CD4-positive, alpha-beta T cell (primary cell): ENCODE results near the gene MAN1C1. TPM values are rescaled to one million over a fixed set of nuclear protein-coding genes. Genes with fewer than 3 reads are reported as not detected.

Experiments
- ATAC-seq: fragments of 200-7000 bp; cut with Tn5 transposase; one replicate; pipeline ENCODE4 v1.10.0; 2022; ENCODE audit warnings: mild to moderate bottlenecking; ENCODE audit not compliant: poor library complexity
- CTCF ChIA-PET: fragments of 350-600 bp; sonication (Branson Sonifier 250); formaldehyde crosslinking; loops from one replicate; lab custom pipeline; 2021; ENCODE audit warnings: antibody characterized with exemption, inconsistent platforms; lab: Charles Lee
- POLR2A ChIA-PET: fragments of 350-600 bp; sonication (Branson Sonifier 250); formaldehyde crosslinking; loops from one replicate; lab custom pipeline; 2021; ENCODE audit warnings: antibody characterized with exemption, inconsistent platforms; lab: Charles Lee
- DNase-seq, 14 experiments: peaks; one replicate each; pipeline ENCODE4 v3.0.0-alpha.2; 2013 to 2020; ENCODE audit warnings: mixed read lengths in 2 of 14
- H3K27ac ChIP-seq, 2 donors: one replicate each; pipeline versions ENCODE4 v1.5.1 to v1.7.0; 2013; ENCODE audit warnings: low read length in 2 of 2, low read depth in 1 of 2, mild to moderate bottlenecking in 1 of 2
- H3K27me3 ChIP-seq, 2 experiments: 1 replicate in 1 of 2; 2 replicates in 1 of 2; pipeline versions ENCODE4 v1.6.1 to v1.7.0; 2013; ENCODE audit warnings: low read length in 2 of 2, control low read depth in 1 of 2, mild to moderate bottlenecking in 1 of 2, moderate library complexity in 1 of 2; ENCODE audit not compliant: insufficient read depth in 2 of 2, control insufficient read depth in 1 of 2
- H3K36me3 ChIP-seq: one replicate; pipeline ENCODE4 v1.6.1; 2013; ENCODE audit warnings: low read length, control low read depth; ENCODE audit not compliant: insufficient read depth
- H3K4me1 ChIP-seq: one replicate; pipeline ENCODE4 v1.6.1; 2013; ENCODE audit warnings: low read length, control low read depth; ENCODE audit not compliant: insufficient read depth
- H3K4me3 ChIP-seq: one replicate; pipeline ENCODE4 v1.5.1; 2013; ENCODE audit warnings: mild to moderate bottlenecking, low read length, moderate library complexity
- H3K9me3 ChIP-seq, 2 experiments: 1 replicate in 1 of 2; 2 replicates in 1 of 2; pipeline versions ENCODE4 v1.6.1 to v1.7.0; 2013; ENCODE audit warnings: low read length in 2 of 2, mild to moderate bottlenecking in 2 of 2, control low read depth in 1 of 2, moderate library complexity in 1 of 2; ENCODE audit not compliant: control insufficient read depth in 1 of 2, insufficient read depth in 1 of 2
- H3K27ac Mint-ChIP-seq: one replicate; pipeline ENCODE4 v1.8.0; 2020; ENCODE audit warnings: mixed read lengths
- H3K27me3 Mint-ChIP-seq: one replicate; pipeline ENCODE4 v1.8.0; 2021; ENCODE audit warnings: mixed read lengths
- H3K36me3 Mint-ChIP-seq: one replicate; pipeline ENCODE4 v1.8.0; 2021; ENCODE audit warnings: low read depth, mixed read lengths
- H3K4me1 Mint-ChIP-seq: one replicate; pipeline ENCODE4 v1.8.0; 2021; ENCODE audit warnings: low read depth, mixed read lengths
- H3K4me3 Mint-ChIP-seq: one replicate; pipeline ENCODE4 v1.8.0; 2020; ENCODE audit warnings: mild to moderate bottlenecking, mixed read lengths
- H3K9me3 Mint-ChIP-seq: one replicate; pipeline ENCODE4 v1.8.0; 2020; ENCODE audit warnings: mixed read lengths
- intact Hi-C, 2 experiments: fragments of 100-400 bp; cut with DNase I in 1 of 2; cut with micrococcal nuclease in 1 of 2; formaldehyde crosslinking; loops; one replicate each; pipeline versions ENCODE4 v1.15.1 to v1.9.0; 2023 to 2025; cut with DNase I, micrococcal nuclease
- total RNA-seq, 174 experiments: library from RNA in 2 of 174; stranded (reverse) in 2 of 174; gene quantifications; one replicate each; pipeline ENCODE4 v1.2.3 and lab custom pipeline; 2021 to 2026
- TF ChIP-seq, protein P1 (sequence below): fragments of 200-600 bp; IDR thresholded peaks from one replicate; pipeline ENCODE4 v1.8.0; 2022; ENCODE audit warnings: antibody characterized with exemption, mild to moderate bottlenecking

Gene MAN1C1
- total RNA-seq, 2 experiments from 2014 or later: 44.4 to 46.9 TPM

DNA sequence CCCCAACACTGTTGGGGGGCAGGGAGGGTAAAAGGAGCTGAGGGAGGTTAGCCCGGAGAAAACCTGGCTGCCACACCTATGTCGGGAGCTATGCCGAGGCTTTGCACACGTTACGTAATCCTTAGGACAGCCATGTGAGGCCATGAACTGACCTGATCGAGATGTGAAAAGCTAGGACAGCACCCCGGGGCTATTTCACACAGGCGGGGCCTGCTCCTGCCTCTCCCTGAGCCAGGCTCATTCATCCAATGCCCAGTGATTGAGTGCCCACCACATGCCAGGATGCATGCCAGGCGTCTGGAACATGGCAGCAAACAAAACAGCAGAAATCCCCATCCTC, 43.0 kb upstream of the MAN1C1 start:
- H3K4me1 ChIP-seq: peaks cover 52% of the 10 kb centered on the region
- ATAC-seq (no peak), DNase-seq (peak in 1 of 14 experiments; percentile 9)
- H3K27ac ChIP-seq: no peak overlapping the region
- TF ChIP-seq, protein P1, sequence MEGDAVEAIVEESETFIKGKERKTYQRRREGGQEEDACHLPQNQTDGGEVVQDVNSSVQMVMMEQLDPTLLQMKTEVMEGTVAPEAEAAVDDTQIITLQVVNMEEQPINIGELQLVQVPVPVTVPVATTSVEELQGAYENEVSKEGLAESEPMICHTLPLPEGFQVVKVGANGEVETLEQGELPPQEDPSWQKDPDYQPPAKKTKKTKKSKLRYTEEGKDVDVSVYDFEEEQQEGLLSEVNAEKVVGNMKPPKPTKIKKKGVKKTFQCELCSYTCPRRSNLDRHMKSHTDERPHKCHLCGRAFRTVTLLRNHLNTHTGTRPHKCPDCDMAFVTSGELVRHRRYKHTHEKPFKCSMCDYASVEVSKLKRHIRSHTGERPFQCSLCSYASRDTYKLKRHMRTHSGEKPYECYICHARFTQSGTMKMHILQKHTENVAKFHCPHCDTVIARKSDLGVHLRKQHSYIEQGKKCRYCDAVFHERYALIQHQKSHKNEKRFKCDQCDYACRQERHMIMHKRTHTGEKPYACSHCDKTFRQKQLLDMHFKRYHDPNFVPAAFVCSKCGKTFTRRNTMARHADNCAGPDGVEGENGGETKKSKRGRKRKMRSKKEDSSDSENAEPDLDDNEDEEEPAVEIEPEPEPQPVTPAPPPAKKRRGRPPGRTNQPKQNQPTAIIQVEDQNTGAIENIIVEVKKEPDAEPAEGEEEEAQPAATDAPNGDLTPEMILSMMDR: no peak
- ChIA-PET CTCF (interaction anchor here (1.1 to 3.4 kb wide), 5 partner anchors 19 to 53 kb away, joined by 3 to 12 read pairs (median 6); no protein-coding TSS in a partner anchor), POLR2A (interaction anchor here (1.1 to 3.8 kb wide), 9 partner anchors 9 to 119 kb away, joined by 3 to 25 read pairs (median 11); partner anchors contain the start of genes LDLRAP1 and MAN1C1)
- peaks cover 50% of the 10 kb centered on the region for H3K4me1 Mint-ChIP-seq
- H3K9me3 Mint-ChIP-seq: no peaks in the 10 kb centered on the region
- intact Hi-C loops: loop anchor here in 1 of 2 experiments (5.0 kb wide), 1 partner anchor 36 kb away; no protein-coding TSS in a partner anchor
- H3K9me3 ChIP-seq: no peaks in the 10 kb centered on the region
- H3K36me3 Mint-ChIP-seq: peaks cover 14% of the 10 kb centered on the region
- H3K27me3 Mint-ChIP-seq: no peaks in the 10 kb centered on the region
- H3K36me3 ChIP-seq: peaks cover 8% of the 10 kb centered on the region
- no peak overlapping the region for H3K4me3 Mint-ChIP-seq
- peak overlapping the region; percentile 87 for H3K27ac Mint-ChIP-seq
- H3K27me3 ChIP-seq: no peaks in the 10 kb centered on the region
- H3K4me3 ChIP-seq: no peak overlapping the region

DNA sequence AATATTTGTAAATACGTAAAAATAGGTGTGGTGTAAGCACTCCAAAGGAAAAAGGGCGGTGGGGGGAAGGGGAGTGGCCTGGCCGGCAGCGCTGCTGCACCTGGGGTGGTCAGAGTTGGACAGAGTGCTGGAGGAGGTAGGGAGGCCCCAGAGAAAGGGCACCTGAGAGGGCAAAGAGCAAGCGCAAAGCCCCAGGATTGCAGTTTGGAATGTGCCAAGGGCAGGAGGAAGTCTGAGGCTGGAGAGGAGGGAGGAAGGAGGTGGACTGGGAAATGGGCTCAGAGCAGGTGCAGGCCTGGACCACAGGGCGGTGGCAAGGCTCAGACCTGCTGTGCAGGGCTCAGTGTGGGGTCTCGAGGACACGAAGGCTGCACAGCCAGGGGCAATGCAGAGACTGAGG, 42.6 kb upstream of the MAN1C1 start:
- TF ChIP-seq, protein P1: no peak
- H3K9me3 Mint-ChIP-seq: no peaks in the 10 kb centered on the region
- ChIA-PET CTCF (interaction anchor here (3.4 kb wide), 1 partner anchor 46 kb away, joined by 12 read pairs; no protein-coding TSS in a partner anchor), POLR2A (interaction anchor here (1.3 to 3.8 kb wide), 4 partner anchors 10 to 119 kb away, joined by 3 to 25 read pairs (median 12); partner anchors contain the start of gene LDLRAP1)
- DNase-seq: peak in 1 of 14 experiments; percentile 12
- intact Hi-C loops: loop anchor here in 1 of 2 experiments (5.0 kb wide), 1 partner anchor 37 kb away; no protein-coding TSS in a partner anchor
- H3K9me3 ChIP-seq: no peaks in the 10 kb centered on the region
- H3K36me3 Mint-ChIP-seq: peaks cover 11% of the 10 kb centered on the region
- H3K27ac Mint-ChIP-seq: no peak overlapping the region
- H3K27me3 ChIP-seq: no peaks in the 10 kb centered on the region
- H3K4me3 ChIP-seq: no peak overlapping the region
- H3K4me1 Mint-ChIP-seq: peaks cover 46% of the 10 kb centered on the region
- no peak overlapping the region for H3K27ac ChIP-seq
- H3K4me3 Mint-ChIP-seq: no peak overlapping the region
- H3K4me1 ChIP-seq: peaks cover 48% of the 10 kb centered on the region
- H3K27me3 Mint-ChIP-seq: no peaks in the 10 kb centered on the region
- peaks cover 4% of the 10 kb centered on the region for H3K36me3 ChIP-seq
- ATAC-seq: no peak

DNA sequence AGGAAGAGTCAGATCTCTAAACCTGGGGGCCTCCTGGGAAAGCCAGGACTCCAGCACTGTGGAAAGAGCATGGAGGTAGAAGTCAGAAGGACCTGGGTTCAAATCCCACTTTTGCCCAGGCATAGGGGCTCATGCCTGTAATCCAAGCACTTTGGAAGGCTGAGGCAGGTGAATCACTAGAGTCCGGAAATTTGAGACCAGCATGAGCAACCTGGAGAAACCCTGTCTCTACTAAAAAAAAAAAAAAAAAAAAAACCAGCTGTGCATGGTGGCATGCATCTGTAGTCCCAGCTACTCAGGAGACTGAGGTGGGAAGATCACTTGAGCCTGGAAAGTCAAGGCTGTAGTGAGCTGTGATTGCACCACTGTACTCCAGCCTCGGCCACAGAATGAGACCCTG, 41.4 kb upstream of the MAN1C1 start:
- ChIA-PET POLR2A (interaction anchor here (1.1 kb wide), 1 partner anchor 10 kb away, joined by 4 read pairs; no protein-coding TSS in a partner anchor), CTCF (interaction anchor here (0.7 kb wide), 1 partner anchor 34 kb away, joined by 3 read pairs; no protein-coding TSS in a partner anchor)
- ATAC-seq (no peak), DNase-seq (no peak)
- Mint-ChIP-seq H3K9me3 (no peaks in the 10 kb centered on the region), H3K4me3 (no peak overlapping the region), H3K27me3 (no peaks in the 10 kb centered on the region), H3K4me1 (peaks cover 35% of the 10 kb centered on the region), H3K36me3 (peaks cover under 1% of the 10 kb centered on the region), H3K27ac (no peak overlapping the region)
- H3K9me3 ChIP-seq: no peaks in the 10 kb centered on the region
- intact Hi-C loops: no loop called here
- no peak overlapping the region for H3K27ac ChIP-seq
- H3K4me3 ChIP-seq: no peak overlapping the region
- no peaks in the 10 kb centered on the region for H3K36me3 ChIP-seq
- peaks cover 36% of the 10 kb centered on the region for H3K4me1 ChIP-seq
- no peaks in the 10 kb centered on the region for H3K27me3 ChIP-seq
- TF ChIP-seq, protein P1: no peak
